HFFc6 (cell line): ENCODE data around the gene VPS51. TPM values are rescaled to one million over a fixed set of nuclear protein-coding genes. Genes with fewer than 3 reads are reported as not detected.
A peak's percentile ranks its signal among the peaks of the same experiment; 100 is the strongest.

Source experiments
- DNase-seq: peaks from one replicate; pipeline ENCODE4 v3.0.0-alpha.2; 2018
- H3K27ac Mint-ChIP-seq: 2 replicates; pipeline ENCODE4 v1.8.0; 2020; ENCODE audit warnings: mild to moderate bottlenecking, mixed read lengths
- H3K27me3 Mint-ChIP-seq: 2 replicates; pipeline ENCODE4 v1.8.0; 2021; ENCODE audit warnings: mild to moderate bottlenecking, moderate library complexity, mixed read lengths; ENCODE audit not compliant: insufficient read depth
- H3K36me3 Mint-ChIP-seq: 2 replicates; pipeline ENCODE4 v1.8.0; 2021; ENCODE audit warnings: low read depth, mixed read lengths
- H3K4me1 Mint-ChIP-seq: 2 replicates; pipeline ENCODE4 v1.8.0; 2020; ENCODE audit warnings: low read depth, mixed read lengths
- H3K4me3 Mint-ChIP-seq: 2 replicates; pipeline ENCODE4 v1.8.0; 2020; ENCODE audit warnings: mild to moderate bottlenecking, moderate library complexity, mixed read lengths
- H3K9me3 Mint-ChIP-seq: 2 replicates; pipeline ENCODE4 v1.8.0; 2020; ENCODE audit warnings: mild to moderate bottlenecking, mixed read lengths
- CTCF ChIP-seq: fragments of 200-600 bp; sonication (generic); IDR thresholded peaks from 2 replicates; pipeline ENCODE4 v1.5.0; 2021; ENCODE audit warnings: antibody characterized with exemption, mild to moderate bottlenecking
- total RNA-seq, 6 experiments: library from RNA; stranded (reverse); fragmentation: NEBNext Ultra II Directional; extraction: Animal tissue kit (Norgen Biotek cat#: 25700); gene quantifications; 2 replicates in 1 of 6; 3 replicates in 5 of 6; pipeline ENCODE4 v1.2.3, GENCODE V29; 2021

The VPS51 gene
- total RNA-seq, 6 experiments from 2014 or later = 61.2 to 90.1 (median 79.4) TPM

GRCh38 chr11:65087827-65088226, 8.2 kb upstream of the VPS51 start:
- peaks cover 27% of the 10 kb centered on the region for H3K36me3 Mint-ChIP-seq
- peaks cover 1% of the 10 kb centered on the region; the same call in 1 of the 2 replicates for H3K27me3 Mint-ChIP-seq
- no peak overlapping the region for H3K4me3 Mint-ChIP-seq
- DNase-seq = no peak
- H3K4me1 Mint-ChIP-seq = peaks cover 22% of the 10 kb centered on the region
- no peak for TF ChIP-seq CTCF
- no peaks in the 10 kb centered on the region for H3K9me3 Mint-ChIP-seq
- no peak overlapping the region for H3K27ac Mint-ChIP-seq

GRCh38 chr11:65089621-65090020, 6.4 kb upstream of the VPS51 start:
- Mint-ChIP-seq H3K27me3 (peaks cover 1% of the 10 kb centered on the region; the same call in 1 of the 2 replicates), H3K9me3 (no peaks in the 10 kb centered on the region), H3K4me3 (no peak overlapping the region), H3K27ac (no peak overlapping the region), H3K4me1 (peaks cover 13% of the 10 kb centered on the region), H3K36me3 (peaks cover 21% of the 10 kb centered on the region)
- no peak for TF ChIP-seq CTCF
- DNase-seq = no peak

- Mint-ChIP-seq H3K9me3 (no peaks in the 10 kb centered on the region), H3K4me3 (no peak overlapping the region), H3K4me1 (peaks cover 5% of the 10 kb centered on the region), H3K27ac (no peak overlapping the region), H3K27me3 (peaks cover 1% of the 10 kb centered on the region; the same call in 1 of the 2 replicates), H3K36me3 (peaks cover 19% of the 10 kb centered on the region)
- no peak for TF ChIP-seq CTCF
- DNase-seq = no peak
Measured at GRCh38 chr11:65090628-65091027, 5.4 kb upstream of the VPS51 start.

GRCh38 chr11:65095427-65095826, 587 bp upstream of the VPS51 start:
- H3K36me3 Mint-ChIP-seq = no peaks in the 10 kb centered on the region

GRCh38 chr11:65096926-65097325, 912 bp downstream of the VPS51 start:
- peak overlapping the region; percentile 95; the same call in 1 of the 2 replicates for H3K27ac Mint-ChIP-seq
- no peak for TF ChIP-seq CTCF

More at GRCh38 chr11:65095427-65095826, 587 bp upstream of the VPS51 start:
- Mint-ChIP-seq H3K9me3 (no peaks in the 10 kb centered on the region), H3K27ac (peak overlapping the region; percentile 91), H3K4me1 (peaks cover 6% of the 10 kb centered on the region), H3K27me3 (no peaks in the 10 kb centered on the region; the same call in 1 of the 2 replicates), H3K4me3 (peak overlapping the region; percentile 89)
- DNase-seq = no peak
- TF ChIP-seq CTCF = no peak

More at GRCh38 chr11:65096926-65097325, 912 bp downstream of the VPS51 start:
- peaks cover 6% of the 10 kb centered on the region for H3K4me1 Mint-ChIP-seq
- no peaks in the 10 kb centered on the region for H3K9me3 Mint-ChIP-seq
- H3K27me3 Mint-ChIP-seq = no peaks in the 10 kb centered on the region; the same call in 1 of the 2 replicates
- DNase-seq = no peak
- H3K4me3 Mint-ChIP-seq = peak overlapping the region; percentile 89
- H3K36me3 Mint-ChIP-seq = no peaks in the 10 kb centered on the region
